Astrocyte (in vitro differentiated cells and primary cell): Measurements from ENCODE around the gene ZNF22. TPM values are rescaled to one million over a fixed set of nuclear protein-coding genes. Genes with fewer than 3 reads are reported as not detected.

Source experiments
- DNase-seq: peaks from one replicate; pipeline ENCODE4 v3.0.0-alpha.2; 2010; ENCODE audit warnings: low read depth
- FAIRE-seq: peaks from 2 replicates; lab custom pipeline; 2011; peaks lifted over from hg19 to GRCh38; lab: Jason Lieb, UNC
- H2AFZ ChIP-seq: 2 replicates; pipeline ENCODE4 v1.6.0; 2012; ENCODE audit warnings: low read depth, low read length, inconsistent platforms
- H3K27ac ChIP-seq: 2 replicates; pipeline ENCODE4 v1.5.1; 2011; ENCODE audit warnings: low read depth, low read length, inconsistent platforms
- H3K27me3 ChIP-seq: 2 replicates; pipeline ENCODE4 v1.6.0; 2011; ENCODE audit warnings: low read length, inconsistent platforms; ENCODE audit not compliant: insufficient read depth
- H3K36me3 ChIP-seq: 2 replicates; pipeline ENCODE4 v1.5.1; 2011; ENCODE audit warnings: low read length, inconsistent platforms; ENCODE audit not compliant: insufficient read depth
- H3K4me1 ChIP-seq: 2 replicates; pipeline ENCODE4 v1.5.1; 2011; ENCODE audit warnings: low read length, inconsistent platforms; ENCODE audit not compliant: insufficient read depth
- H3K4me2 ChIP-seq: 2 replicates; pipeline ENCODE4 v1.6.0; 2012; ENCODE audit warnings: low read length, inconsistent platforms
- H3K4me3 ChIP-seq: 2 replicates; pipeline ENCODE4 v1.5.1; 2011; ENCODE audit warnings: low read depth, mild to moderate bottlenecking, low read length, inconsistent platforms; ENCODE audit not compliant: insufficient read depth
- H3K79me2 ChIP-seq: 2 replicates; pipeline ENCODE4 v1.6.0; 2012; ENCODE audit warnings: mild to moderate bottlenecking, low read length, inconsistent platforms; ENCODE audit not compliant: insufficient read depth
- H3K9ac ChIP-seq: 2 replicates; pipeline ENCODE4 v1.6.0; 2012; ENCODE audit warnings: mild to moderate bottlenecking, low read length, inconsistent platforms
- H3K9me3 ChIP-seq: 2 replicates; pipeline ENCODE4 v1.5.1; 2012; ENCODE audit warnings: low read depth, mild to moderate bottlenecking, low read length, inconsistent platforms; ENCODE audit not compliant: insufficient read depth
- H4K20me1 ChIP-seq: 2 replicates; pipeline ENCODE4 v1.6.0; 2012; ENCODE audit warnings: low read length, inconsistent platforms; ENCODE audit not compliant: insufficient read depth
- H3K27ac Mint-ChIP-seq: one replicate; pipeline ENCODE4 v1.8.0; 2021; ENCODE audit warnings: mild to moderate bottlenecking, mixed read lengths; ENCODE audit not compliant: unreplicated experiment
- H3K27me3 Mint-ChIP-seq: one replicate; pipeline ENCODE4 v1.8.0; 2021; ENCODE audit warnings: low read depth, mixed read lengths; ENCODE audit not compliant: unreplicated experiment
- H3K36me3 Mint-ChIP-seq: one replicate; pipeline ENCODE4 v1.8.0; 2021; ENCODE audit warnings: low read depth, mixed read lengths; ENCODE audit not compliant: unreplicated experiment
- H3K4me1 Mint-ChIP-seq: one replicate; pipeline ENCODE4 v1.8.0; 2021; ENCODE audit warnings: low read depth, mixed read lengths; ENCODE audit not compliant: unreplicated experiment
- H3K4me3 Mint-ChIP-seq: one replicate; pipeline ENCODE4 v1.8.0; 2021; ENCODE audit warnings: mild to moderate bottlenecking, moderate library complexity, mixed read lengths; ENCODE audit not compliant: unreplicated experiment
- H3K9me3 Mint-ChIP-seq: one replicate; pipeline ENCODE4 v1.8.0; 2021; ENCODE audit warnings: mild to moderate bottlenecking, mixed read lengths; ENCODE audit not compliant: unreplicated experiment
- EZH2 ChIP-seq: IDR thresholded peaks from 2 replicates; pipeline ENCODE4 v1.6.1; 2012; ENCODE audit warnings: mild to moderate bottlenecking, low read length, inconsistent platforms; ENCODE audit not compliant: insufficient read depth
- total RNA-seq: library from RNA; stranded (reverse); gene quantifications from 2 replicates; pipeline ENCODE4 v1.2.1, GENCODE V29; 2021
- TF ChIP-seq, protein P1 (sequence below): IDR thresholded peaks from 2 replicates; pipeline ENCODE4 v1.5.1; 2011; ENCODE audit warnings: low read depth, mild to moderate bottlenecking, inconsistent platforms, low read length, moderate library complexity; ENCODE audit not compliant: insufficient read depth

ZNF22 gene
- total RNA-seq, 1 donor from 2014 or later: 12.0 TPM

DNA sequence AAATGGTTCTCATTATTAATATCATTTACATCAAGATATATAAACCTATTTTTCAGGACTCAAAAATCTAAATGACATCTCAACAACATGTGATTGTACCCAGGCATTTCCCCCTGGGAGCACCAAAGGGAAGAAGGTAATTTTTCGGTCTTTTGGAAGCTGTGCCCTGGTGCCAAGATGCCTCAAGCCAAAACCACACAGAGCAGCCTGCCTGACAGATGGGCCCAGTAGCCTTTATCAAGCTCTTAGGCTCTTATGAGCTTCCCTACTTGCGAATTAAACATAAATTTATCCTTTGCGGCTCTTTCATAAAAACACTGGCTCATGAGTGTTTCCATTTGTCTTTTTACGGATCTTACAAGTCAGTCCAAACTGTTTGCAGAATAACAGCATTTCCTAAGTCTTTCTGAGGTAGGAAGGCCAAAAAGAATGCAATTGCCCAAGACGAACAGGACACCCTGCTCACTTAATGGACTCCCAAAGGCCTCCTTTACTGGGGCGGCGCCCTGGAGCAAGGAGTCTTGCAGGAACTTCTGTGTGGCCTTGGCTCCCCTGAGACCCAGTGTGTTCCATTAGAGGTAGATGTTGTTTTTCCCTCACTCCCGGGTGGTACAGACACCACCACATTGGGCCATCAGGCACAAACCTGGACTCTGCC is 45.2 kb upstream of the ZNF22 start:
- Histone ChIP-seq H3K4me3 (no peak overlapping the region), H4K20me1 (no peaks in the 10 kb centered on the region), H3K9me3 (no peaks in the 10 kb centered on the region), H3K27me3 (no peaks in the 10 kb centered on the region), H3K4me1 (peaks cover 20% of the 10 kb centered on the region), H3K9ac (no peak overlapping the region), H2AFZ (no peak overlapping the region), H3K4me2 (no peak overlapping the region), H3K79me2 (no peaks in the 10 kb centered on the region), H3K36me3 (no peaks in the 10 kb centered on the region), H3K27ac (no peak overlapping the region)
- no peak overlapping the region for H3K4me3 Mint-ChIP-seq
- H3K9me3 Mint-ChIP-seq: peaks cover 3% of the 10 kb centered on the region
- FAIRE-seq (no peak), DNase-seq (no peak)
- H3K27ac Mint-ChIP-seq: no peak overlapping the region
- no peaks in the 10 kb centered on the region for H3K27me3 Mint-ChIP-seq
- H3K4me1 Mint-ChIP-seq: peaks cover 44% of the 10 kb centered on the region
- TF ChIP-seq EZH2: no peak
- TF ChIP-seq, protein P1, sequence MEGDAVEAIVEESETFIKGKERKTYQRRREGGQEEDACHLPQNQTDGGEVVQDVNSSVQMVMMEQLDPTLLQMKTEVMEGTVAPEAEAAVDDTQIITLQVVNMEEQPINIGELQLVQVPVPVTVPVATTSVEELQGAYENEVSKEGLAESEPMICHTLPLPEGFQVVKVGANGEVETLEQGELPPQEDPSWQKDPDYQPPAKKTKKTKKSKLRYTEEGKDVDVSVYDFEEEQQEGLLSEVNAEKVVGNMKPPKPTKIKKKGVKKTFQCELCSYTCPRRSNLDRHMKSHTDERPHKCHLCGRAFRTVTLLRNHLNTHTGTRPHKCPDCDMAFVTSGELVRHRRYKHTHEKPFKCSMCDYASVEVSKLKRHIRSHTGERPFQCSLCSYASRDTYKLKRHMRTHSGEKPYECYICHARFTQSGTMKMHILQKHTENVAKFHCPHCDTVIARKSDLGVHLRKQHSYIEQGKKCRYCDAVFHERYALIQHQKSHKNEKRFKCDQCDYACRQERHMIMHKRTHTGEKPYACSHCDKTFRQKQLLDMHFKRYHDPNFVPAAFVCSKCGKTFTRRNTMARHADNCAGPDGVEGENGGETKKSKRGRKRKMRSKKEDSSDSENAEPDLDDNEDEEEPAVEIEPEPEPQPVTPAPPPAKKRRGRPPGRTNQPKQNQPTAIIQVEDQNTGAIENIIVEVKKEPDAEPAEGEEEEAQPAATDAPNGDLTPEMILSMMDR: no peak
- peaks cover 17% of the 10 kb centered on the region for H3K36me3 Mint-ChIP-seq

DNA sequence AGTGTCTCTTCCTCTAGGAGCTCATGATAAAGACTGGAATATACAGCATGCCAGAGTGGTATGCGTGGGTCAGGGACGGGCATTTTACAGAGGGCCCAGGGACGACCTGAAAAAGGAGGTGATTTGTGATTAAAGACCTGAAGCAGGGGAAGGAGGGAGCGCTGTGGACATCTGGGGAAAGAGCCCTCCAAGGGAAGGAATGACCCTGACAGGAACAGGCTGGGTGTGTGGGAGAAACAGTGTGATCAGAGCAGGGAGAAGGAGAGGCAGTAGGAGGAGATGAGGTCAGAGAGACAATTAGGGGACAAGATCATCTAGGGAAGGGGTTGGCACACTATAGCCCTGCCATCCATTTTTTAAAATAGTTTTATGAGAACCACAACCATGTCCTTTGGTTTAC is 44.5 kb upstream of the ZNF22 start:
- Histone ChIP-seq H3K79me2 (no peaks in the 10 kb centered on the region), H2AFZ (no peak overlapping the region), H3K4me3 (no peak overlapping the region), H4K20me1 (no peaks in the 10 kb centered on the region), H3K27me3 (no peaks in the 10 kb centered on the region), H3K4me2 (no peak overlapping the region), H3K27ac (no peak overlapping the region), H3K9ac (no peak overlapping the region), H3K4me1 (peaks cover 20% of the 10 kb centered on the region), H3K36me3 (no peaks in the 10 kb centered on the region), H3K9me3 (no peaks in the 10 kb centered on the region)
- no peak for TF ChIP-seq EZH2
- TF ChIP-seq, protein P1: no peak
- Mint-ChIP-seq H3K9me3 (peaks cover 3% of the 10 kb centered on the region), H3K4me1 (peaks cover 50% of the 10 kb centered on the region), H3K4me3 (no peak overlapping the region), H3K36me3 (peaks cover 17% of the 10 kb centered on the region), H3K27ac (no peak overlapping the region), H3K27me3 (no peaks in the 10 kb centered on the region)
- FAIRE-seq (no peak), DNase-seq (no peak)
